ENCODE results near the gene IL17RD.

IL17RD gene

DNA sequence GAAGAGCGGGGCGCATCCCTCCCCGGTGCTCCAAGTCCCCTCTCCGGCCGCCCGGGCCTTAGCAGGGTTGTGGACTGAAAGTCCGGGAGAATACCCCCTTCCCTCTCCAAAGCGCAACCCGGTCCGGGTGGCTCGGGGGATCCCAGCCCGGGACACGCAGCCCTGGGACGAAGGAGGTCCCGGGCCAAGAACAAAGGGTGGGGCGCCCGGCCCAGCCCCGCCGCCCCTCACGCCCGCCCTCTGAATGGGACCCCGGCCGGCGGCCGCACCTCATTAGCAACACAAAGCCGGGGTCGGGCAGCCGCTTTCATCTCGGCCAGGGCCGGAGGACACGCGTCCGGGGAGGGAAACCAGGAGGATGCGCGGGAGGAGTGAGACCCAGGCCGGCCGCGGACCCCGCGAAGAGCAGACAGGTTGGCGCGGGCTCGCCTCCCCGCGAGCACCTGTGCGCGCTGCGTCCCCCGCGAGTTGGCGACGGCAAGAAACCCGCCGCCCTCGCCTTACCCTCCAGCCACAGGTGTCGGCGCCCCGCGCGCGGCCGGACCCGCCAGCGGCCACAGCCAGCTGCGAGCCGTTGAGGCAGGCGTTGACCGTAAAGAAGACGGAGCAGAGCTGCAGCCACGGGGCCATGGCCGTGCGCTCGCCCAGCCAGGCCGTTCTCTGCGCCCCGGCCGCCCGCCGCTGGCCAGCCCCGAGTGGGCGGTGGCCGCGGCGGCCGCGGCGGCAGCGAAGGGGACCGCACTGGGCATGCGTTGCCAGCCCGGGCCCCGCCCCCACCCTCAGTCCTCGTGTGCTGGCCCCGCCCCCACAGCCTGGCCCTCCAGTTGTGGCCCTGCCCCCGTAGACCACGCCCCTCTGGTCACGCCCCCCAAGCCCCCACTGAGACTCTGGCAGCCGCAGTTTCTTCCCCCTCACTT is at the start of gene IL17RD:
Gene IL17RD, minus strand, starts transcription at position 697 of the 917 bp plus-strand sequence. Its CDS starts 67 bp downstream, at position 630.
- peak in 1 of 2 donors; percentile 3 for DNase-seq (ENCODE audit: extremely low read depth in 1 of 2, low read depth in 1 of 2)

GRCh38 chr3:57206423-57206822 is 41.3 kb upstream of the IL17RD start:
- no peak for DNase-seq (ENCODE audit: extremely low read depth in 1 of 2, low read depth in 1 of 2)

- DNase-seq (ENCODE audit: extremely low read depth in 1 of 2, low read depth in 1 of 2), result no peak
Measured at GRCh38 chr3:57199895-57200297, 34.7 kb upstream of the IL17RD start, which contains the start of gene HESX1. Gene HESX1, minus strand, starts transcription at chr3:57199978. Its CDS starts 60 bp downstream, at chr3:57199918.

- no peak for DNase-seq (ENCODE audit: extremely low read depth in 1 of 2, low read depth in 1 of 2)
Measured at GRCh38 chr3:57194641-57195040, 29.5 kb upstream of the IL17RD start.

DNA sequence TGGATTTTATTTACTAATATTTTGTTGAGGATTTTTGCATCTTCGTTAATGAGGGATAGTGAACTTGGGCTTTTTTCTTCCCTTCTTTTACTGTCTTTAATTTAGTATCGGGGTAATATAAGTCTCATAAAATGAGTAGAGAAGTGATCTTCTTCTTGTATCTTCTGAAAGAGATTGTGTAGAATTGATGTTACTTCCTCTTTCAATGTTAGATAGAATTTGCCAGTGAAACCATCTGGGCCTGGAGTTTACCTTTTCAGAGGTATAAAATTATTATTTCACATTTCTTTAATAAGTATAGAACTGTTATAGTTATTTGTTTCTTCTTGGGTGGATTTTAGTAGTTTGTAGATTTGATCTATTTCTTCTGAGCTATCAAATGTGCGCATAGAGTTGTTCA is 26.9 kb upstream of the IL17RD start:
- no peak for DNase-seq (ENCODE audit: extremely low read depth in 1 of 2, low read depth in 1 of 2)

DNA sequence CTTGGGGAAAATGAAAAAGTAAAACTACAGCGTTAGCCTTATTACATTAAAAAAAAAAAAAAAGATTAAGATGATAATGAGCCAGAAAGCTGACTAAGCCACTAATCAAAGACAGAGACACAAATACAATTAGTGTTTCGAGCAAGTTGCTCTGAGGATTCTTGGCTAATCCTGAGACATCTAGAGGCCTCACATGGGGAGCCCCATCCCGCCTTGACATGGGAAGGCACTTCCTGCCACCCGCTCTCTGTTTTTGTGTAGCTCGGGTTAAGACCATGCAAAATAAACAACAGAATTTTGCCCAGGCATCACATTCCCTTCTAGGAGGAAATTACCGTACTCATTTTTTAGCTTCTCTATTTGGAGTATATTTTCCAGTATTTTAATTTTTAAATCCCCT is 19.4 kb upstream of the IL17RD start:
- DNase-seq (ENCODE audit: extremely low read depth in 1 of 2, low read depth in 1 of 2), result no peak

DNA sequence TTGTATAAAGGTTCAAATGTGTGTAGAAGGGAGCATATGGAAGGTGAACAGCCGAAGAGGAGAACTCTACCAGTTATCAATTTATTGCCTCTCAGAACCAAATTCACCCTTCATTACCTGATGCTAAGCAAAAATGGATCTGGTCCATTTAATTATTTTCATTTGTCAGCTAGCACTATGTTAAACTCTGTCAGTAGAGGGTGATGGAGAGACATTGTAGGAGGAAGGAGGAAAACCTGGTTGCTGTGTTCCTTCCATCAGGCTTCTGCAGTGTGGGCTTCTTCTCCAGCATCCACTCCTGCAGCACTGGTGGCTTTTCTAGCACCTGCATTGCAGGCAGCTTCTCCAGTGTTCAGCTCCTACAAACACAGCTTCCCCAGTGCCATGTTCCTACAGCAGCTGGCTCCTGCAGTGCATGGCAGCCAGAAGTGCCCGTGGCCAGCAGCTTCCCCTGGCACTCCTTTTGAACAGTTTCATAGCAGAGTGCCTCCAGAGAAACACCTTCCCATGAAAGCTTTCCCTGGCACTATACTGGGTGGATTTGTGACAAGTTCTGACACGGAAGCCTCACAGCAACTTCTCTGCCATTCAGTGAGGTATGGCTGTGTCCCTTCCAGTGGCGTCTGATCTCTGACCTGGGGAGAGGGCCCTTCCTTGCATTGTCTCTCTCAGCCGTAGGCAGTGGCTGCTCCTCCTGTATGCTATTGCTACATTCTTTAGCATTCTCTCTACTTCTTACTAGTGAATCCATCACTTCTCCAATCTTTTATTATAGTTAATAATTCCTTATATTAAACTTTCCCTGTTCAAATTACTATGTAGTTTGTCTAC is 14.6 kb upstream of the IL17RD start:
- no peak for DNase-seq (ENCODE audit: extremely low read depth in 1 of 2, low read depth in 1 of 2)

GRCh38 chr3:57176045-57176444 is 10.9 kb upstream of the IL17RD start:
- DNase-seq (ENCODE audit: extremely low read depth in 1 of 2, low read depth in 1 of 2), result no peak

DNA sequence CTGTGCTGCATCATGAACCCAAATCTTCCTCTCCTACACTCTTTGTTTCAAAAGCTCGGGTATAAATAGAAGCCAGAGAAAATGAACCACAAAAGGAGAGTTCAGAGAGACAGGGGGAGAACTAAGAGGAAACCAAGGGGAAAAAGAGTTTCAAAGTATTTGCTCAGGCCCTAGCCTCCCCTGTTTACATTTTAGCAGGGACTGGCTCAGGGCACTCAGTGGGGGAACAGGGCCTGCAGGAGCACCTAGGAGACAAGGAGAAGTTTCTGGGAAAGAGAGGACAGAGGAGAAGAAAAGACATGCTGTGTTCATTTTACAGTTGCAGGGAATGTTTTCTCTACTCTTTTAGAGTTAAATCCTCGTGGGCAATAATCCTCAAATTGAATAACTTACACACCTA is 8.5 kb upstream of the IL17RD start:
- DNase-seq (ENCODE audit: extremely low read depth in 1 of 2, low read depth in 1 of 2), result no peak

GRCh38 chr3:57170946-57171345 is 5.8 kb upstream of the IL17RD start:
- DNase-seq (ENCODE audit: extremely low read depth in 1 of 2, low read depth in 1 of 2), result no peak

- DNase-seq (ENCODE audit: extremely low read depth in 1 of 2, low read depth in 1 of 2), result peak in 1 of 2 donors; percentile 49
Measured at GRCh38 chr3:57169872-57170623, 4.9 kb upstream of the IL17RD start.

GRCh38 chr3:57169108-57169507 is 4.0 kb upstream of the IL17RD start:
- DNase-seq (ENCODE audit: extremely low read depth in 1 of 2, low read depth in 1 of 2), result no peak

DNA sequence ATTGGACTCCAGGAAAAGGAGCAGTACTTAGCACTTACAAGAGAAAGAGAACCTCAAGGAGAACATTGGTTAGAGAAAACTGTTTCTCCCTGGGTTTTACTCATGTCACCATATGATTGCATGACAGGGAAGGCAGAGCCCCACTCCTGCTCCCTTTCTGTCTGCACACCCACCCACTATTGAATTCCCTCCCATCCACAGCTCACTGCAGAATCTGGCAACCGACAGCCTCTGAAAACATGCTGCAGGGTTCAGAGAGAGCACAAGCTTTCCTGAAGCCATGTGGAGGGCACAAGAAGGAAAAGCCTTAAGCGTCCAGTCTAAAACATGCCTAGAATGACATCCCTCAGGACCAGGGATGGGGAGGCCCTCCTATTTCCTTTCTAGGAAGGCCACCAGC is 3.0 kb upstream of the IL17RD start:
- DNase-seq (ENCODE audit: extremely low read depth in 1 of 2, low read depth in 1 of 2), result no peak

DNA sequence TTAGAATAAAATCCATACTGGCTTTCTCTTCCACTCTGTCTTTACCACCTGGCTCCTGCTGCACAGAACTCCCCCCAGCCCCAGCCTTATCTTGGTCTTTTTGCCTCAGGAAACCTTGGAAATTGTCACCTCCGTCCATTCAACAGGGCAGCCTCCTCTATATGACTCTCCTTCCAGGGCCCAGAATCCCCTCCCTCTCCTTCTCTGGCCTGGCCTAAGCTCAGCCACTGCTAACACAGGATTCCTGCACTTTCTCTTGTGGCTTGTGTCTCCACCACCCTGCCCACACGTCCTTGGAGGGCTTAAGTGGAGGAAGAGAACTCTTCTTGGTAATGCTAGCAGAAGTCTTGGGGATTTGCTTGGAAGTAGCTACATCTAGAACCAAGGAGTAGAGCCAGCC is 1.5 kb upstream of the IL17RD start:
- DNase-seq (ENCODE audit: extremely low read depth in 1 of 2, low read depth in 1 of 2), result no peak

- DNase-seq (ENCODE audit: extremely low read depth in 1 of 2, low read depth in 1 of 2), result no peak
Measured at GRCh38 chr3:57165641-57166040, 488 bp upstream of the IL17RD start.

DNA sequence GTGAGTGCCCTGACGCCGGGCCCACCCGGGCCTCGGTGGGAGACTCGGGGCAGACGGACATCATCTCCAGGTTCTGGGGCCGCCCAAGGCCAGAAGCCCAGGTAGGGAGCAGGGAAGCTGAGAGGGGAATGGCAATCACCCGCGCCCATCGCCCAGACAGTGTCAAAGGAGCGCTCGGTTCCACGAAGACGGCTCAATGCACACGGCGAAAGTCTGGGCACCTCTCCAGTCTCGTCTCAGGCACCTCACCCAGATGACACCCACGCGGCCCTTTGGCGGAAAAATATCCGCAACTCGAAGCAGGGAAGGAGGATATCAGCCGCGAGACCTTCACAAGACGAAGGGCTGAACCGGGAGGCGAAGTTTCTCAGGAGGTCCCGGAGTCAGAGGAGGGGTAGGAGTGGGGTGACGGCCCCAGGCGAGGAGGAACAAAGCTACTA is 916 bp downstream of the IL17RD start:
- no peak for DNase-seq (ENCODE audit: extremely low read depth in 1 of 2, low read depth in 1 of 2)

- DNase-seq (ENCODE audit: extremely low read depth in 1 of 2, low read depth in 1 of 2), result no peak
Measured at GRCh38 chr3:57163751-57164150, 1.4 kb downstream of the IL17RD start.

GRCh38 chr3:57161915-57162314 is 3.2 kb downstream of the IL17RD start:
- DNase-seq (ENCODE audit: extremely low read depth in 1 of 2, low read depth in 1 of 2), result no peak

DNA sequence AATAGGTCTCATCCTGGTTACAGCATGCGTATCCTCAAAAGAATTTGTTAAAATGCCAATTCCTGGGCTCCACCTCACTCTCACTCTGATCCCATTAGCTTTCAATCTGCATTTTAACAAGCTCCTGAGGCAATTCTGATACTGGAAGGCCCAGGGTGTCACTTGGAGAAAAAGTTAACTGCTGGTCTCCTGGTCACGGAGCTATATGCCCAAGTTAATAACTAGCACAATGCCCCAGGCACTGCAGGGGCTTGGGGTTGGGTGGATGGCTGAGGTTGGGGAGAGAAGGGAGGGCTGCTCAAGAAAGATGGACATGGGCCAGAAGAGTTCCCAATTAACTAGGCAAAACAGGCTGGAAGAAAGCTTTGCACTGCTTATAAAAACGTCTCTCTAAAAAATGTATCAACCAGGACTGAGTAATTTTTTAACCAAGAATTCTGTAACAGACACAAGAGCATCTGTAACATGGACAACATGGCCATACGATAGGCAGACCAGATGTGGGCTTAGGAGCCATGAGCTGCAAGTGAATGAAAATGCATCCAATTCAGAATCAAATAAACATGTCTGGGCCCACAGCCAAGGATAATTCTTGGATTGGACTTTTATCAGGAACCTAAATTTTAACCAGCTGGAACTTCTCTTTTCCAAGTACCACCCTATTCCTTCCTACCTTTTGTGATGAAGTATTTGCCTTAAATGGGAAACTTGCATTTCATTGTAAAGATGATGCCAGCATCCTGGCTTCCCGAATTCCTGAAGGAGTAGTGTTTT is 4.2 kb downstream of the IL17RD start:
- no peak for DNase-seq (ENCODE audit: extremely low read depth in 1 of 2, low read depth in 1 of 2)

- no peak for DNase-seq (ENCODE audit: extremely low read depth in 1 of 2, low read depth in 1 of 2)
Measured at GRCh38 chr3:57160076-57160764, 4.9 kb downstream of the IL17RD start.

Data from activated CD8-positive, alpha-beta memory T cell treated with anti-CD3 and anti-CD28 coated beads for 1 hour (primary cell).